Glutamatergic neuron (in vitro differentiated cells): ENCODE data around the gene DDX41. TPM values are rescaled to one million over a fixed set of nuclear protein-coding genes. Genes with fewer than 3 reads are reported as not detected.

Experiments used
- DNase-seq: peaks from one replicate; pipeline ENCODE4 v3.0.0; 2022
- H3K27ac Mint-ChIP-seq: one replicate; pipeline ENCODE4 v1.8.0; 2020; ENCODE audit warnings: mild to moderate bottlenecking, mixed read lengths, inconsistent platforms; ENCODE audit not compliant: unreplicated experiment
- H3K27me3 Mint-ChIP-seq: one replicate; pipeline ENCODE4 v1.8.0; 2020; ENCODE audit warnings: mild to moderate bottlenecking, moderate library complexity, mixed read lengths, inconsistent platforms; ENCODE audit not compliant: unreplicated experiment
- H3K36me3 Mint-ChIP-seq: one replicate; pipeline ENCODE4 v1.8.0; 2020; ENCODE audit warnings: mild to moderate bottlenecking, mixed read lengths, inconsistent platforms; ENCODE audit not compliant: unreplicated experiment
- H3K4me1 Mint-ChIP-seq: one replicate; pipeline ENCODE4 v1.8.0; 2020; ENCODE audit warnings: mild to moderate bottlenecking, low read depth, mixed read lengths, inconsistent platforms; ENCODE audit not compliant: unreplicated experiment
- H3K4me3 Mint-ChIP-seq: one replicate; pipeline ENCODE4 v1.8.0; 2020; ENCODE audit warnings: mild to moderate bottlenecking, mixed read lengths, inconsistent platforms; ENCODE audit not compliant: unreplicated experiment
- H3K9me3 Mint-ChIP-seq: one replicate; pipeline ENCODE4 v1.8.0; 2020; ENCODE audit warnings: mild to moderate bottlenecking, moderate library complexity, mixed read lengths, inconsistent platforms; ENCODE audit not compliant: unreplicated experiment
- total RNA-seq: library from RNA; stranded (reverse); fragmentation: NEBNext Ultra II Directional; extraction: Animal tissue kit (Norgen Biotek cat#: 25700); gene quantifications from one replicate; pipeline ENCODE4 v1.2.1, GENCODE V29; 2021; ENCODE audit not compliant: unreplicated experiment
- TF ChIP-seq, protein P1 (sequence below): fragments of 200-600 bp; sonication (generic); IDR thresholded peaks from one replicate; pipeline ENCODE4 v1.5.0; 2021; ENCODE audit not compliant: partially characterized antibody, unreplicated experiment

Gene DDX41
- total RNA-seq, 1 donor from 2014 or later = 125 TPM

DNA sequence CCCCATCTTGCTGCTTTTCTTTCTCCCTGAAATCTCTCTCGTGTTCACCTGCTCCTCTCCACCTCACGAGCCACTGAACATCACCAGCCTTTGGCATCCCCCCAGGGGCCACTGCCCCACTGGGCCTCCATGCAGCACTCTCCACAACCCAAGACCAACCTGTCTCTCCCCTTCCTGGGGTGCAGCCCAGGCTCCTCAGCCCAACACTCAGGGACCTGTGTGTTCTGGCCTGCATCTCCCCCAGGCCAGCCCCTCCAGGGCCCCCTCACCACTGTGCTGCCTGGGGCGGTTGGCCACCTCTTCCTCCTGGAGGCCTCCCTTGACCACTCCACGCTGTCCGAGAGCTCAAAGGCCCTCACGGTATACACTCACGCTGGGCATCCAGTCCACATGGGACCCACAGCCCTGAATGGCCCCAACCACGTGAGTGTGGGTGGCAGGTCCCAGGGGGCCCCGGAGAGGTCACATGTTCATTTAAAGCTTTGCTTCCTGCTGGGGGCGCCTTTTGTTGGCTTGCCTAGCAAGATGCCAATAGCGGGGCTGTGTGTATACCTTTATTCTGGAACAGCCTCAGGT is 6.7 kb downstream of the DDX41 start:
- peak overlapping the region; percentile 81 for H3K27ac Mint-ChIP-seq
- H3K4me3 Mint-ChIP-seq = peak overlapping the region; percentile 79
- TF ChIP-seq, protein P1, sequence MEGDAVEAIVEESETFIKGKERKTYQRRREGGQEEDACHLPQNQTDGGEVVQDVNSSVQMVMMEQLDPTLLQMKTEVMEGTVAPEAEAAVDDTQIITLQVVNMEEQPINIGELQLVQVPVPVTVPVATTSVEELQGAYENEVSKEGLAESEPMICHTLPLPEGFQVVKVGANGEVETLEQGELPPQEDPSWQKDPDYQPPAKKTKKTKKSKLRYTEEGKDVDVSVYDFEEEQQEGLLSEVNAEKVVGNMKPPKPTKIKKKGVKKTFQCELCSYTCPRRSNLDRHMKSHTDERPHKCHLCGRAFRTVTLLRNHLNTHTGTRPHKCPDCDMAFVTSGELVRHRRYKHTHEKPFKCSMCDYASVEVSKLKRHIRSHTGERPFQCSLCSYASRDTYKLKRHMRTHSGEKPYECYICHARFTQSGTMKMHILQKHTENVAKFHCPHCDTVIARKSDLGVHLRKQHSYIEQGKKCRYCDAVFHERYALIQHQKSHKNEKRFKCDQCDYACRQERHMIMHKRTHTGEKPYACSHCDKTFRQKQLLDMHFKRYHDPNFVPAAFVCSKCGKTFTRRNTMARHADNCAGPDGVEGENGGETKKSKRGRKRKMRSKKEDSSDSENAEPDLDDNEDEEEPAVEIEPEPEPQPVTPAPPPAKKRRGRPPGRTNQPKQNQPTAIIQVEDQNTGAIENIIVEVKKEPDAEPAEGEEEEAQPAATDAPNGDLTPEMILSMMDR = no peak
- H3K27me3 Mint-ChIP-seq = peaks cover 9% of the 10 kb centered on the region
- no peaks in the 10 kb centered on the region for H3K36me3 Mint-ChIP-seq
- H3K4me1 Mint-ChIP-seq = peaks cover 4% of the 10 kb centered on the region
- peaks cover 7% of the 10 kb centered on the region for H3K9me3 Mint-ChIP-seq
- DNase-seq = no peak

DNA sequence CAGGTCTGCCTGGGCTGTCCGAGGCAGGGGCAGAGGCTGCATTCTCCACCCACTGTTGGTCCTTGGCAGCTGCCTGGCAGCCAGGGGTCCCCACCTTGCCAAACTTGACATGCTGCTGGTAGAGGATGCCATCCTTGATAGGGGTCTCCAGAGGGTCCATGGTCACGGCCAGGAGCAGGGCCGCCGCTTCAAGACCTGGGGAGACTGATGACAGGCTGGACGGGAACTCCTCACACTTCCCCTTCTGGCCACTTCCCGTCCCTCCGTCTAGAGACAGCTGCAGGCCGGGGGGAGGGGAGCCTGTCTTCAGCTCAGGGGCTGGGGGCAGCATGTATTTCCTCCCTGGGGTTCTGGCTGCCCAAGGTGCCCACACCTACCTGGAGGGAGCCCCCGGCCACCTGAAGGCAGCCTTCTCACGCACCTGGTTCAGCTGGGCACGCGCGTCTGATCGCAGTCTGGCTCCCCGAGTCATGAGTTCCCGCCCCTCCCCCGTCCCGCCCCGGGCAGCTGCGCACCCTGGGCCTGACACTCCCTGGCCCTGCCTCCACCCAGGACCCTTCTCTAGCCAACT is 7.3 kb downstream of the DDX41 start, which contains the start of gene DOK3:
DOK3 (minus strand) TSS at position 446 of the 571 bp plus-strand sequence; CDS start at position 160, 286 bp downstream.
- TF ChIP-seq, protein P1 = no peak
- H3K27me3 Mint-ChIP-seq = peaks cover 8% of the 10 kb centered on the region
- H3K36me3 Mint-ChIP-seq = no peaks in the 10 kb centered on the region
- H3K4me3 Mint-ChIP-seq = peak within 1 kb of the TSS; percentile 79
- peak within 1 kb of the TSS; percentile 81 for H3K27ac Mint-ChIP-seq
- no peak for DNase-seq
- H3K9me3 Mint-ChIP-seq = peaks cover 5% of the 10 kb centered on the region
- H3K4me1 Mint-ChIP-seq = peaks cover 4% of the 10 kb centered on the region

DNA sequence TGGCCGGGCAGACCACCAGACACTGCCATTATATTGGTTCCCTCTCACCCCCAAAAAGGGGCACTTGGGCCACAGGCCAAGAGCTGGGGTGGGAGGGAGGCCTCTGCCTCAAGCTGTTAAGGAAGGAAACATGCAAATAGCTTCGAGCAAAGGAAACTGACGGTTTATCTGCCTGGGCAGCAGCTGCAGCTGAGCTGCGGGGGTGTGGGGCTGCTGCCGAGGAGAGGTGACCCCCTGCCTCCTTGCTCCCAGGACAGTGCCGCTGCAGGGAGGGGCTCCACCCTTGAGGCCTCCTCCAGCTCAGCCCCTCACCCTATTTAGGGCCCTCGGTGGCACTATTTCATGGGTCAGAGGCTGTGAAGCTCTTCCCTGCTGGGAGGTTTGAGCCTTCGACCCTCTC is 7.9 kb downstream of the DDX41 start:
- Mint-ChIP-seq H3K36me3 (no peaks in the 10 kb centered on the region), H3K27me3 (peaks cover 8% of the 10 kb centered on the region), H3K4me3 (no peak overlapping the region), H3K27ac (no peak overlapping the region), H3K4me1 (peaks cover 4% of the 10 kb centered on the region), H3K9me3 (peaks cover 5% of the 10 kb centered on the region)
- TF ChIP-seq, protein P1 = no peak
- DNase-seq = no peak

DNA sequence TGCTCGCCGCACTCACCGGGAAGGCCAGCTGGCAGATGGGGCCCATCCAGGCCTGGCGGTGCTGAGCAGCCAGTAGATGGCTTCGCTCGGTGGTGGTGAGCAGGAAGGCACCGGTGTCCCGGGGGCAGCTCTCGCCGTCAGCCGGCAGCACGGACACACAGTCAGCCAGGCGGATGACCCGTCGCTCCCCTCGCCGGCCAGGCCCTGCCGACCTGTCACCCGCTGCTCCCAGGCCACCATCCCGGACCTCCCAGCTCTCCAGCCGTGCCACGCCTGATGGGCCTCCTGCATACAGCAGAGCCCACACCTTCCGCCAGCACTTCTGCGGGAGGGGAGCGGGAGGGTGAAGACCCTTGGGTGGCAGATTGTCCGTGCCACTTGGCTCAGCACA is 8.5 kb downstream of the DDX41 start:
- Mint-ChIP-seq H3K27me3 (peaks cover 8% of the 10 kb centered on the region), H3K9me3 (peaks cover 5% of the 10 kb centered on the region), H3K4me1 (peaks cover 4% of the 10 kb centered on the region), H3K27ac (no peak overlapping the region), H3K4me3 (no peak overlapping the region), H3K36me3 (no peaks in the 10 kb centered on the region)
- no peak for DNase-seq
- TF ChIP-seq, protein P1 = no peak

DNA sequence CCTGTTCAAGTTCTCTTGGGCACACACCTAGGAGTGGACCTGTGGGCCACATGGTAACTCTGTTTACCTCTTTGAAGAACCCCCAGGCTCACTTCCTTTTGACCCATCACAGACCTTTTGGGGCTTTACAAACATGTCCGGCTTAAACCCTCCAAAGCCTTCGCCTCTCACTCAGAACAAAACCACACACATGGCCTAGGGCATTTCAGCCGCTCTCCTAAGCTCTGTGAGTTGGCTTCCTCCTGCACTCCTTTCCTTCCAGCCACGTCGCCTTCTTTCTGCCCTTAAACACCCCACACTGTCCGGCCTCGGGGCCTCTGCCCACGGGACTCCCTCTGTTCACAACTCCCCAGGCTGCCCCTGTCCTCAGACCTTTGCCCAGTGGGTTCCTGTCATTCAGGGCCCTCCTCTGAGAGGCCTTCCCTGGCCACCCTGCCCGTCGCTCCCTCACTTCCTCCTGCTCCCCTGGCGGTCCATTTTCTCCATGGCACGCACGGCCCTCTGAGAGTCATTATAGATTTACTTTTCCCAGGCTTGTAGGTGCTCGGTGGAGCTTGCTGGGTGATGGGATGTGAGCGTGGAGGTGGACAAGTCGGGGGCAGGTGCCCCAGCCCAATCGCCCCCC is 9.1 kb downstream of the DDX41 start:
- no peak for DNase-seq
- TF ChIP-seq, protein P1 = no peak
- no peak overlapping the region for H3K4me3 Mint-ChIP-seq
- peak overlapping the region; percentile 74 for H3K27ac Mint-ChIP-seq
- H3K9me3 Mint-ChIP-seq = peaks cover 8% of the 10 kb centered on the region
- H3K27me3 Mint-ChIP-seq = peaks cover 7% of the 10 kb centered on the region
- H3K4me1 Mint-ChIP-seq = peaks cover 9% of the 10 kb centered on the region
- H3K36me3 Mint-ChIP-seq = no peaks in the 10 kb centered on the region
